Ishikawa (cell line): ENCODE results near the gene MRPS10.

Experiments used
- CEBPB ChIP-seq: IDR thresholded peaks from 2 replicates; pipeline ENCODE4 v1.6.1; 2012
- CREB1 ChIP-seq: IDR thresholded peaks from 2 replicates; pipeline ENCODE4 v1.6.1; 2012; ENCODE audit warnings: low read depth
- EP300 ChIP-seq: IDR thresholded peaks from 2 replicates; pipeline ENCODE4 v1.6.1; 2012; ENCODE audit warnings: borderline replicate concordance
- FOXM1 ChIP-seq: IDR thresholded peaks from 2 replicates; pipeline ENCODE4 v1.6.1; 2012; ENCODE audit warnings: low read depth, borderline replicate concordance
- MAX ChIP-seq: IDR thresholded peaks from 2 replicates; pipeline ENCODE4 v1.6.1; 2012
- REST ChIP-seq: IDR thresholded peaks from 2 replicates; pipeline ENCODE4 v1.6.1; 2012; ENCODE audit warnings: low read depth, mild to moderate bottlenecking
- TAF1 ChIP-seq: IDR thresholded peaks from 2 replicates; pipeline ENCODE4 v1.6.1; 2012; ENCODE audit warnings: low read depth, mild to moderate bottlenecking
- TCF12 ChIP-seq: IDR thresholded peaks from 2 replicates; pipeline ENCODE4 v1.6.1; 2012; ENCODE audit warnings: low read depth
- TEAD4 ChIP-seq: IDR thresholded peaks from 2 replicates; pipeline ENCODE4 v1.6.1; 2012

GRCh38 chr6:42257614-42258013 lies 40.0 kb upstream of the MRPS10 start:
- TF ChIP-seq REST = no peak
- no peak for TF ChIP-seq CREB1
- TF ChIP-seq CEBPB = no peak
- no peak for TF ChIP-seq TEAD4
- no peak for TF ChIP-seq EP300
- no peak for TF ChIP-seq TCF12
- no peak for TF ChIP-seq TAF1
- no peak for TF ChIP-seq FOXM1
- no peak for TF ChIP-seq MAX
